RCC 7860 (cell line): ENCODE measurements around the gene NACC1.

Source experiments
- DNase-seq: peaks from one replicate; pipeline ENCODE4 v3.0.0-alpha.2; 2015; ENCODE audit warnings: low spot score
- FAIRE-seq: peaks from 2 replicates; lab custom pipeline; 2012; peaks lifted over from hg19 to GRCh38; lab: Jason Lieb, UNC

The NACC1 gene

GRCh38 chr19:13087795-13088537 lies 30.1 kb upstream of the NACC1 start:
- no peak for DNase-seq
- FAIRE-seq, result no peak

DNA sequence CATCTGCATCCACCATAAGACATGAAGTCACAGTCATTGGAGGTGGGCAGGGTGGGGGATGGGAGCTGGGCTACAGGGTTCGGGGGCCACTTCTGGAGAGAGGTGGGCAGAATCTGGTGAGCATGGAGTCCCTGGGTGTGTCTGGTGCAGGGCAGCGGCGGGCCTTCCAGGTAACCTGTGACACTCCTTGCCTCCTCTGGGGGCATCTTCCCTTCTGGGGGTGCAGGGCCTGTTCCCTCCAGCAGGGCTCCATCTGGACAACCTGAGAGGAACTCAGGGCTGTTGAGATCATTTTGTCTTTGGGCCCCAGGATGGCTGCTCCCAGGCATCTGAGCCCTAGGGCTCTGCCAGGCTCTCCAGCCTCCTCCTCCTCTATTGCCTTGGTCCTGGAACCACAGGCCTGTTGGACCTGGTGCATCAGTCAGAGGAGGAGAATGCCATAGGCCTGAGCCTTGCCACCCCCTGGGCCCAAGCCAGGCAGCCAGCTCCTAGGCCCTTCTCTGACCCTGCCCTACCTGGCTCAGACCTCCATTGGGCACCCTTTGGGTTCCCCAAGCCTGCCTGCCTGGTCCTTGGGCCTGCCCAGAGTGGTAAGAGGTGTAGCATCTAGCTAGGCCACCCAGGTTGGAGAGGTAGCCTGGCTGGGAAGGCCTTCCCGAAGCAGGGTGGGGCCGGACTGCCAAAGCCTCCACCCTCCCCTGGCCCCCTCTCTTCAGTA lies 28.8 kb upstream of the NACC1 start:
- FAIRE-seq (no peak), DNase-seq (no peak)

GRCh38 chr19:13089857-13090507 lies 28.1 kb upstream of the NACC1 start:
- no peak for DNase-seq
- no peak for FAIRE-seq

DNA sequence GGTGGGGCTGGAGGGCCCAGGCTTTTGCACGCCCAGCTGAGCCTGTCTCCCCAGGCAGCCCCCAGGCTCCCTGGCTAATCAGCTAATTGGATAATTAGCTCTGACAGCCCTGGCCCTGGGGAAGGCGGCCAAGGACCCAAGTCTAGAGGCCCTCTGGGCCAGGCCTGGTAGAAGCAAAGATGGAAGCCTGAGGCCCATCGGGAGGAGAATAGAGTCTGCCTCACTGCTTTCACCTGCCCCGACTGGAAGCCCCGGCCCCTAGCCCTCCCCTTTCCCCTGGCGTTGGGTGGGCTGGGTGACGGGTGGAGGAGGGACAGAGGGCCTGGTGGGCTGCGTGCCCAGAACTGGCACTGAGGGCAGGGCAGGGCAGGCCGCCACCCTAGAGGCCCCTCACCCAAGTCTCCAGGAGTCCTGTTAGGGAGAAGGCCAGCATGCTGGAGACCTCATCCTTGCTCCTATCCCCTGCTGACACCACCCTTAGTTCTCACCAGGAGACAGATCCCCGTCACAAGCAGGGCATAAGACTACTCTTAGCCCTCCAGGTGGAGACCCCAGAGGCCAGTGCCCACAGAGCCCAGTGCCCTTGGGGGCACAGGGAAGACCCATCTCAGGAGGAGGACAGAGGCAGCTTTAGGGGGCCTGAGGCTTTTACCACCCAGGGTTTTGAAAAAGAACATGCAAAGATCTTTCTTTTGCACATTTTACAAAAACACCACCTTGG lies 27.4 kb upstream of the NACC1 start:
- FAIRE-seq (no peak), DNase-seq (no peak)

- FAIRE-seq (no peak), DNase-seq (no peak)
Observed at GRCh38 chr19:13091400-13092157, 26.5 kb upstream of the NACC1 start.

GRCh38 chr19:13092158-13092543 lies 25.9 kb upstream of the NACC1 start:
- DNase-seq (no peak), FAIRE-seq (no peak)

DNA sequence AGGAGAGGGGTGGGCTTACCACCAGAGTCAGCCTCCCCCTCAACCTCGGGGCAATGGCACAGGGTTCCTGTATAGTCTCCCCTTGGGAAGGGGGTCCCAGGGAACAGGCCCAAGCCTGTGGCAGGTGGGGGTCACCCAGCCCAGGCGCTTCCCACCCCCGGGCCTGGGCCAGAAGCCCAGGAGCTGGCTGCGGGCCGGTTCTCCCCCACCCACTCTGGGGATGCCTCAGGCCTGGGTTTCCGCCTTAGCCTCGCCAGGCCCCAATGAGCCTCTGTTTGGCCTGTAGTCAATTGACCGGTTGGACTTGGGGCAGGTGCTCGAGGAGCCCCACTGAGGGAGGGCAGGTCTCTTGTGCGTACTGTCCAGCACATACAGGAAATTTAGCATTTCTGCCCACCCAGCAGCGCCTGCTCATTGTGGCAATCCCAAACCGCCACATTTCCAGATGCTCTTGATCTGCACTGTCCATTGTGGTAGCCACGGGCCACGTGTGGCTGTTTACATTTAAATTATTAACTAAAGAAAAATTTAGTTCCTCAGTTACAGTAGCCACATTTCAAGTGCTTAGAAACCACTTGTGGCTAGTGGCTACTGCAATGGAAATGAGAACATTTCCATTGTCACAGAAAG lies 25.3 kb upstream of the NACC1 start:
- no peak for FAIRE-seq
- peak; percentile 9 for DNase-seq

GRCh38 chr19:13093407-13094105 lies 24.5 kb upstream of the NACC1 start:
- FAIRE-seq, result no peak
- peak; percentile 63 for DNase-seq

DNA sequence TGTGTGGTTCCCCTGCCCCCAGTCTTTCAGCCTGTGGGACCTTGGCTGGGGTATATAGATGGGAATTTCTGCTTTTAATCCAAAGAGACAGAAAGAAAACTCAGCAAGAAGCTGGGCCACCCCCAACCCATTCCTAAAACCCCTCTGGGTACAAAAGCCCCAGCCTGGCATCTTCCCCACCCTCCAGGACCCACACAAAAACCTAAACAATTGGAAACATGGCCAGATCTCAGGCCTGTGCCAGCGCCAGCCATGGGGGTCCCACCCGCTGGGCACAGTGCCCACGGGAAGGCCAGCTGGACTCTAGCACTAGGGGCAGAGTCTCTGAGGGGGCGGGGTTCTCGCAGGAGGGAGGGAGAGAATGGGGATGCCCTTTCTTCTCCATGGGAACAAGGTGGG lies 24.0 kb upstream of the NACC1 start:
- DNase-seq (no peak), FAIRE-seq (no peak)

GRCh38 chr19:13094771-13095392 lies 23.2 kb upstream of the NACC1 start:
- no peak for FAIRE-seq
- no peak for DNase-seq

DNA sequence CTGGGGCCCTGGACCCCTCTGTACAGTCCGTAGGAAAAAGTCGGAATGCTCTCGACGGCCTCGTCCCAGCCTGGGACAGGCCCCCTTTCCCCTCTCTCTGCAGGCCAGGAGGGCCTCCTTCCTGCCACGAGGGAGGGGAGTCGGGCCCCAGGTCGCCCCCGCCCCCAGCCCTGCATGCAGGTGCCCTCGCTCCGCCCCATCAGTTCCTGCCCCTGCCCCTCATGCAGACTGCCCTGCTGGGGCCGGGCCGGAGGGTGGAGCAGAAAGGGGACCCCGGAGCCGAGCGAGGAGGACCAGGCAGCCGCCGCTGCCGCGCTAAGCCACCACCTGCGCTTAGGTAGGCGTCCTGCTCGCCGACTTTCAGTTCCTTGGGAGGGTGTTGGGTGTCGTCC lies 22.7 kb upstream of the NACC1 start:
- DNase-seq (no peak), FAIRE-seq (no peak)

- DNase-seq (no peak), FAIRE-seq (no peak)
Observed at GRCh38 chr19:13095934-13096927, 21.8 kb upstream of the NACC1 start.

DNA sequence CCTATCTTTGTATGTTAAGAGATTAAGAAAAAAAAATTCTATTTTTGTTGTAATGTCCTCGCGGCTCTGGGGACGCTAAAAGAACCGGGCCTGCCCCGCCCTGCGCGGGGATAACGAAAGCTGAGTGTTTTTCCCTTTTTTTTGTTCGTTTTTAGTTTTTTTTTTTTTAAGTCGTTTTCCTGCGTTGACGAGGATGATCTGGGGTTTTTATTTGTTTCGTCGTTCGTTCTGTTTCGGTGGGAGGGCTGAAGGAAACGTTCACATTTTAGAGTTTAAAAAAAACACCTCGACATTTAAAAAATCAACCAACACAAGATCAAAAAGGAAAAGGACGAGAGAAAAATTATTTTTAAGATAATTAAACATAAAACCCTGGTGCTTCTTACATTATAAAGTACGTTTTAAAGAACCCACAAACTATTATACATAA lies 21.0 kb upstream of the NACC1 start:
- DNase-seq, result no peak
- FAIRE-seq, result no peak

GRCh38 chr19:13097463-13098258 lies 20.4 kb upstream of the NACC1 start:
- no peak for FAIRE-seq

GRCh38 chr19:13098277-13099072 lies 19.6 kb upstream of the NACC1 start:
- DNase-seq (no peak), FAIRE-seq (no peak)

More at GRCh38 chr19:13097463-13098258, 20.4 kb upstream of the NACC1 start:
- no peak for DNase-seq
